ENCODE results near the gene NTN5. TPM values are rescaled to one million over a fixed set of nuclear protein-coding genes. Genes with fewer than 3 reads are reported as not detected.
A peak's percentile ranks its signal among the peaks of the same experiment; 100 is the strongest.

Gene NTN5, protein sequence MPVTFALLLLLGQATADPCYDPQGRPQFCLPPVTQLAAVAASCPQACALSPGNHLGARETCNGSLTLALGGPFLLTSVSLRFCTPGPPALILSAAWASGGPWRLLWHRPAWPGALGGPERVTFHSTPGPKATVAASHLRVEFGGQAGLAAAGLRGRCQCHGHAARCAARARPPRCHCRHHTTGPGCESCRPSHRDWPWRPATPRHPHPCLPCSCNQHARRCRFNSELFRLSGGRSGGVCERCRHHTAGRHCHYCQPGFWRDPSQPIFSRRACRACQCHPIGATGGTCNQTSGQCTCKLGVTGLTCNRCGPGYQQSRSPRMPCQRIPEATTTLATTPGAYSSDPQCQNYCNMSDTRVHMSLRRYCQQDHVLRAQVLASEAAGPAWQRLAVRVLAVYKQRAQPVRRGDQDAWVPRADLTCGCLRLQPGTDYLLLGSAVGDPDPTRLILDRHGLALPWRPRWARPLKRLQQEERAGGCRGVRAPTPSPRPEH
- total RNA-seq (0.85 TPM), polyA plus RNA-seq (ENCODE audit: insufficient read depth, low read depth, low replicate concordance) (0.52 TPM)
- long read RNA-seq, donor 1, partial matches to known transcripts, result 0 of 1 reads
- long read RNA-seq, donor 1, other reads (novel, unspliced or antisense), result 0 of 1 reads
- long read RNA-seq, donor 2, result 0 reads
- long read RNA-seq, donor 3, result 0 reads
- long read RNA-seq, donor 4, result 0 reads
- long read RNA-seq, donor 5, result 0 reads
- long read RNA-seq, donor 6, result 0 reads
- long read RNA-seq, donor 7, result 0 reads
- long read RNA-seq, donor 8, result 0 reads
- long read RNA-seq, donor 9, result 0 reads
- long read RNA-seq, donor 10, result 0 reads

GRCh38 chr19:48672994-48673393, at the start of gene NTN5:
Gene NTN5, minus strand, starts transcription at chr19:48673017. Its CDS starts 2,031 bp downstream, at chr19:48670986.
- Histone ChIP-seq H3K4me1 (ENCODE audit: control insufficient read depth in 2 of 3, insufficient read depth in 2 of 3, low read depth in 1 of 3, low read length in 3 of 3) (peaks cover 0 to 4% (median 0%) of the 10 kb centered on the region in 3 donors), H3K36me3 (ENCODE audit: control insufficient read depth in 2 of 3, insufficient read depth in 3 of 3, low read length in 3 of 3) (no peaks in the 10 kb centered on the region), H3K27me3 (ENCODE audit: control insufficient read depth, insufficient read depth, low read length) (no peaks in the 10 kb centered on the region), H3K9ac (ENCODE audit: low read length in 3 of 3) (no peak within 1 kb of the TSS), H3K9me3 (ENCODE audit: control insufficient read depth in 2 of 3, insufficient read depth in 1 of 3, low read length in 3 of 3) (no peaks in the 10 kb centered on the region), H3K4me3 (ENCODE audit: low read length in 3 of 3) (no peak within 1 kb of the TSS), H3K27ac (ENCODE audit: low read depth in 2 of 2, low read length in 2 of 2) (no peak within 1 kb of the TSS)
- FAIRE-seq, result no peak
- no peak for TF ChIP-seq CTCF (IDR thresholded peaks at IDR 0.05; ENCODE audit: borderline replicate concordance, extremely low read depth, insufficient read depth)
- DNase-seq, result no peak
- intact Hi-C loops (cut with DNase I), result no loop called here

GRCh38 chr19:48722196-48722708, 49.4 kb upstream of the NTN5 start:
- no peak for FAIRE-seq

GRCh38 chr19:48720613-48721296, 47.9 kb upstream of the NTN5 start:
- Histone ChIP-seq H3K4me3 (ENCODE audit: low read length in 3 of 3) (peak overlapping the region; percentile 76 to 91 (median 77)), H3K27me3 (ENCODE audit: control insufficient read depth, insufficient read depth, low read length) (no peaks in the 10 kb centered on the region), H3K9me3 (ENCODE audit: control insufficient read depth in 2 of 3, insufficient read depth in 1 of 3, low read length in 3 of 3) (no peaks in the 10 kb centered on the region), H3K9ac (ENCODE audit: low read length in 3 of 3) (peak overlapping the region in 2 of 3 donors; percentile 71 to 80), H3K4me1 (ENCODE audit: control insufficient read depth in 2 of 3, insufficient read depth in 2 of 3, low read depth in 1 of 3, low read length in 3 of 3) (peaks cover 0 to 14% (median 0%) of the 10 kb centered on the region in 3 donors), H3K36me3 (ENCODE audit: control insufficient read depth in 2 of 3, insufficient read depth in 3 of 3, low read length in 3 of 3) (no peaks in the 10 kb centered on the region), H3K27ac (ENCODE audit: low read depth in 2 of 2, low read length in 2 of 2) (peak overlapping the region; percentile 79 to 87)
- DNase-seq, result peak; percentile 98 to 100 (median 99)
- no peak for TF ChIP-seq CTCF (IDR thresholded peaks at IDR 0.05; ENCODE audit: borderline replicate concordance, extremely low read depth, insufficient read depth)
- intact Hi-C loops (cut with DNase I), result no loop called here
- peak; percentile 92 for FAIRE-seq

More at GRCh38 chr19:48722196-48722708, 49.4 kb upstream of the NTN5 start:
- intact Hi-C loops (cut with DNase I), result no loop called here
- peaks cover 0 to 3% (median 0%) of the 10 kb centered on the region in 3 donors for H3K36me3 ChIP-seq (ENCODE audit: control insufficient read depth in 2 of 3, insufficient read depth in 3 of 3, low read length in 3 of 3)
- H3K27me3 ChIP-seq (ENCODE audit: control insufficient read depth, insufficient read depth, low read length), result no peaks in the 10 kb centered on the region
- TF ChIP-seq CTCF (IDR thresholded peaks at IDR 0.05; ENCODE audit: borderline replicate concordance, extremely low read depth, insufficient read depth), result no peak
- H3K9me3 ChIP-seq (ENCODE audit: control insufficient read depth in 2 of 3, insufficient read depth in 1 of 3, low read length in 3 of 3), result no peaks in the 10 kb centered on the region
- peak in 1 of 5 donors; percentile 71 for DNase-seq
- peaks cover 0 to 11% (median 0%) of the 10 kb centered on the region in 3 donors for H3K4me1 ChIP-seq (ENCODE audit: control insufficient read depth in 2 of 3, insufficient read depth in 2 of 3, low read depth in 1 of 3, low read length in 3 of 3)
- H3K27ac ChIP-seq (ENCODE audit: low read depth in 2 of 2, low read length in 2 of 2), result no peak overlapping the region
- no peak overlapping the region for H3K4me3 ChIP-seq (ENCODE audit: low read length in 3 of 3)
- H3K9ac ChIP-seq (ENCODE audit: low read length in 3 of 3), result no peak overlapping the region

All from kidney (tissue), 22 donors.